Endothelial cell of umbilical vein (primary cell): ENCODE data around the gene RFXANK. TPM values are rescaled to one million over a fixed set of nuclear protein-coding genes. Genes with fewer than 3 reads are reported as not detected.
A peak's percentile ranks its signal among the peaks of the same experiment; 100 is the strongest.

Experiments used
- BruUV-seq: library from RNA; stranded (reverse); fragments of 400-500 nt; replicated peaks from 2 replicates; lab custom pipeline; 2021; lab: Mats Ljungman, UMichigan
- CTCF ChIA-PET: fragments of 300-600, 350-600 bp; sonication (Branson Sonifier 250); formaldehyde crosslinking; loops from one replicate; lab custom pipeline; 2021; ENCODE audit warnings: antibody characterized with exemption, inconsistent platforms; lab: Charles Lee
- POLR2A ChIA-PET: fragments of 300-600, 350-600 bp; sonication (Branson Sonifier 250); formaldehyde crosslinking; loops from one replicate; lab custom pipeline; 2021; ENCODE audit warnings: antibody characterized with exemption, inconsistent platforms; lab: Charles Lee
- DNase-seq: peaks from one replicate; pipeline ENCODE4 v3.0.0-alpha.2; 2011; ENCODE audit warnings: low read depth, low spot score
- FAIRE-seq: peaks from 2 replicates; lab custom pipeline; 2011; peaks lifted over from hg19 to GRCh38; lab: Jason Lieb, UNC
- H2AFZ ChIP-seq: 2 replicates; pipeline ENCODE4 v1.6.0; 2012; ENCODE audit warnings: low read depth, low read length, control low read depth, inconsistent platforms
- H3K27ac ChIP-seq: 2 replicates; pipeline ENCODE4 v1.5.1; 2011; ENCODE audit warnings: low read depth, mild to moderate bottlenecking, control low read depth, low read length, moderate library complexity; ENCODE audit not compliant: insufficient read depth
- H3K27me3 ChIP-seq, 2 experiments: 2 replicates each; pipeline versions ENCODE4 v1.6.0 to v1.6.1; 2011; ENCODE audit warnings: low read length in 2 of 2, mixed read lengths in 1 of 2; ENCODE audit not compliant: control insufficient read depth in 2 of 2, insufficient read depth in 2 of 2
- H3K36me3 ChIP-seq, 2 experiments: 2 replicates in 1 of 2; 3 replicates in 1 of 2; pipeline ENCODE4 v1.5.1; 2011; ENCODE audit warnings: low read length in 2 of 2, mild to moderate bottlenecking in 1 of 2, moderate library complexity in 1 of 2; ENCODE audit not compliant: control insufficient read depth in 2 of 2, insufficient read depth in 2 of 2; ENCODE audit errors: extremely low read depth in 1 of 2
- H3K4me1 ChIP-seq: 3 replicates; pipeline ENCODE4 v1.5.1; 2011; ENCODE audit warnings: mild to moderate bottlenecking, low read length; ENCODE audit not compliant: control insufficient read depth, insufficient read depth; ENCODE audit errors: extremely low read depth
- H3K4me2 ChIP-seq: 2 replicates; pipeline ENCODE4 v1.6.1; 2011; ENCODE audit warnings: low read length, control low read depth, mixed read lengths; ENCODE audit not compliant: insufficient read depth
- H3K4me3 ChIP-seq, 3 experiments: fragments of 200-600 bp in 1 of 3; sonication (generic), shearing (Covaris generic) in 1 of 3; replicated peaks in 1 of 3; 2 replicates each; pipeline ENCODE4 v1.5.1; 2011 to 2016; ENCODE audit warnings: control low read depth in 3 of 3, low read length in 3 of 3, mild to moderate bottlenecking in 2 of 3, inconsistent platforms in 1 of 3, low read depth in 1 of 3, moderate library complexity in 1 of 3; ENCODE audit not compliant: insufficient read depth in 1 of 3
- H3K79me2 ChIP-seq: 2 replicates; pipeline ENCODE4 v1.6.0; 2012; ENCODE audit warnings: low read length, inconsistent platforms; ENCODE audit not compliant: control insufficient read depth, insufficient read depth
- H3K9ac ChIP-seq: replicated peaks from 2 replicates; pipeline ENCODE3; 2011; ENCODE audit warnings: low read length, control low read depth; ENCODE audit not compliant: insufficient read depth; ENCODE audit errors: extremely low read depth
- H3K9me1 ChIP-seq: replicated peaks from 3 replicates; pipeline ENCODE4 v1.6.0; 2011; ENCODE audit warnings: mild to moderate bottlenecking, low read length; ENCODE audit not compliant: control insufficient read depth, insufficient read depth; ENCODE audit errors: extremely low read depth
- H3K9me3 ChIP-seq: replicated peaks from 2 replicates; pipeline ENCODE4 v1.5.1; 2012; ENCODE audit warnings: low read length, inconsistent platforms; ENCODE audit not compliant: control insufficient read depth, insufficient read depth
- H4K20me1 ChIP-seq: replicated peaks from 2 replicates; pipeline ENCODE3; 2011; ENCODE audit warnings: mild to moderate bottlenecking, low read length; ENCODE audit not compliant: control insufficient read depth, insufficient read depth; ENCODE audit errors: extremely low read depth
- CTCF ChIP-seq, 2 donors: IDR thresholded peaks; 1 replicate in 1 of 2; 2 replicates in 1 of 2; pipeline ENCODE4 v1.5.1; 2011; ENCODE audit warnings: low read length in 2 of 2, mild to moderate bottlenecking in 2 of 2, moderate library complexity in 2 of 2, control low read depth in 1 of 2, inconsistent platforms in 1 of 2, low read depth in 1 of 2; ENCODE audit not compliant: insufficient read depth in 1 of 2; ENCODE audit errors: extremely low read depth in 1 of 2
- EZH2 ChIP-seq: IDR thresholded peaks from 2 replicates; pipeline ENCODE4 v1.6.1; 2012; ENCODE audit warnings: borderline replicate concordance, low read depth, mild to moderate bottlenecking, moderate library complexity, low read length, inconsistent platforms; ENCODE audit not compliant: severe bottlenecking
- FOS ChIP-seq: IDR thresholded peaks from 2 replicates; pipeline ENCODE4 v1.6.1; 2011; ENCODE audit warnings: mild to moderate bottlenecking, low read length, moderate library complexity, borderline replicate concordance; ENCODE audit not compliant: insufficient read depth
- GATA2 ChIP-seq: IDR thresholded peaks from 2 replicates; pipeline ENCODE4 v1.7.0; 2011; ENCODE audit warnings: low read depth, mild to moderate bottlenecking, moderate library complexity, mixed read lengths, low read length; ENCODE audit not compliant: insufficient read length, insufficient read depth
- JUN ChIP-seq: IDR thresholded peaks from 2 replicates; pipeline ENCODE4 v1.6.1; 2011; ENCODE audit warnings: borderline replicate concordance, low read depth; ENCODE audit not compliant: insufficient read length, insufficient read depth
- MYC ChIP-seq: IDR thresholded peaks from one replicate; pipeline ENCODE4 v1.6.1; 2011; ENCODE audit warnings: mild to moderate bottlenecking, low read depth, low read length
- POLR2A ChIP-seq: IDR thresholded peaks from 2 replicates; pipeline ENCODE4 v1.6.1; 2012; ENCODE audit warnings: low read depth, mild to moderate bottlenecking, control low read depth, low read length
- POLR2AphosphoS5 ChIP-seq: IDR thresholded peaks from 2 replicates; pipeline ENCODE4 v1.6.1; 2012; ENCODE audit warnings: low read depth, mild to moderate bottlenecking, control low read depth, low read length, moderate library complexity; ENCODE audit not compliant: insufficient read depth
- dilution Hi-C: fragments of 300-500 bp; cut with MboI; formaldehyde crosslinking; loops from one replicate; pipeline ENCODE4 v1.15.0; 2019; ENCODE audit warnings: low sequenced_read_pairs; ENCODE audit not compliant: extremely low pct_ligation_motif_present
- intact Hi-C: fragments of 100-400 bp; cut with micrococcal nuclease; formaldehyde crosslinking; loops from one replicate; pipeline ENCODE4 v1.10.0; 2022
- polyA plus RNA-seq, 4 experiments: library from polyadenylated mRNA; depleted of rRNA in 3 of 4; stranded (reverse) in 3 of 4; unstranded in 1 of 4; fragments of >200 nt; gene quantifications; 2 replicates each; pipeline versions ENCODE4 v1.2.1 to v1.2.3, GENCODE V29; 2011 to 2012; ENCODE audit warnings: missing spikeins in 1 of 4
- total RNA-seq: library from RNA; stranded (reverse); gene quantifications from 2 replicates; pipeline ENCODE4 v1.2.3, GENCODE V29; 2021
- TF ChIP-seq, protein P1 (sequence below): IDR thresholded peaks from 2 replicates; pipeline ENCODE4 v1.6.1; 2011; ENCODE audit not compliant: insufficient read depth, insufficient read length

The RFXANK gene
- total and polyA plus RNA-seq, 2 donors (not counting 3 experiments of a cell fraction or from before 2014, with no cell fraction given) = 105 to 124 TPM

DNA sequence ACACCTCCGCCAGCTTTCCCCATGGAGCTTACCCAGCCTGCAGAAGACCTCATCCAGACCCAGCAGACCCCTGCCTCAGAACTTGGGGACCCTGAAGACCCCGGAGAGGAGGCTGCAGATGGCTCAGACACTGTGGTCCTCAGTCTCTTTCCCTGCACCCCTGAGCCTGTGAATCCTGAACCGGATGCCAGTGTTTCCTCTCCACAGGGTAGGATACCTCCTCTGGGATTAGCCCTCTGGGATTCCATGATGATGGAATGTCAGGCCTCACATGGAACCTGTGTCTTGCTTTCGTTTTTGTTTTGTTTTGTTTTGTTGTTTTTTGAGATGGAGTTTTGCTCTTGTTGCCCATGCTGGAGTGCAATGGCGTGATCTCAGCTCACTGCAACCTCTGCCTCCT lies 1.9 kb downstream of the RFXANK start:
- dilution Hi-C loops = no loop called here
- FAIRE-seq = no peak
- ChIA-PET POLR2A (interaction anchor here (0.6 to 1.1 kb wide), 2 partner anchors 7 to 52 kb away, joined by 4 to 6 read pairs; no protein-coding TSS in a partner anchor), CTCF (interaction anchor here (2.9 kb wide), 1 partner anchor 149 kb away, joined by 12 read pairs; no protein-coding TSS in a partner anchor)
- Histone ChIP-seq H3K4me2 (peak overlapping the region; percentile 89), H3K79me2 (peaks cover 29% of the 10 kb centered on the region), H2AFZ (no peak overlapping the region), H3K9ac (no peak overlapping the region), H4K20me1 (no peaks in the 10 kb centered on the region), H3K36me3 (peaks cover 3 to 21% of the 10 kb centered on the region in 2 experiments), H3K27me3 (no peaks in the 10 kb centered on the region), H3K9me3 (no peaks in the 10 kb centered on the region), H3K4me3 (no peak overlapping the region), H3K27ac (no peak overlapping the region), H3K4me1 (peaks cover 15% of the 10 kb centered on the region), H3K9me1 (no peaks in the 10 kb centered on the region)
- BruUV-seq = no TSS peak
- TF ChIP-seq FOS = no peak
- TF ChIP-seq EZH2 = no peak
- no peak for TF ChIP-seq MYC
- no peak for TF ChIP-seq JUN
- TF ChIP-seq POLR2A = no peak
- TF ChIP-seq, protein P1, sequence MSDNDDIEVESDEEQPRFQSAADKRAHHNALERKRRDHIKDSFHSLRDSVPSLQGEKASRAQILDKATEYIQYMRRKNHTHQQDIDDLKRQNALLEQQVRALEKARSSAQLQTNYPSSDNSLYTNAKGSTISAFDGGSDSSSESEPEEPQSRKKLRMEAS = no peak
- no peak for TF ChIP-seq POLR2AphosphoS5
- TF ChIP-seq GATA2 = no peak
- no peak for TF ChIP-seq CTCF (IDR thresholded peaks at IDR 0.05; ENCODE audit: extremely low read depth in 1 of 2, insufficient read depth in 1 of 2, low read depth in 1 of 2, low read length in 2 of 2)
- DNase-seq = no peak
- intact Hi-C loops = loop anchor here (2.0 to 10.0 kb wide), 2 partner anchors 127 to 291 kb away; partner anchors contain the start of genes MAU2 and SUGP1
